Esophagus muscularis mucosa (tissue), 3 donors: ENCODE data around the gene FMN1.

Experiments used
- POLR2A ChIP-seq: fragments of 450-650 bp; IDR thresholded peaks from one replicate; pipeline ENCODE4 v1.6.1; 2017; ENCODE audit warnings: antibody characterized with exemption, moderate library complexity, mild to moderate bottlenecking, low read depth
- POLR2AphosphoS5 ChIP-seq, 2 donors: sonication (generic); formaldehyde crosslinking; IDR thresholded peaks; one replicate each; pipeline ENCODE4 v1.6.1; 2017; ENCODE audit warnings: antibody characterized with exemption in 2 of 2
- TF ChIP-seq, protein P1 (sequence below), 3 experiments: fragments of 200-600 bp in 2 of 3; fragments of 450-650 bp in 1 of 3; sonication (generic) in 2 of 3; IDR thresholded peaks; one replicate each; pipeline ENCODE4 v1.5.1; 2017 to 2019; ENCODE audit warnings: antibody characterized with exemption in 3 of 3, mild to moderate bottlenecking in 2 of 3, moderate library complexity in 1 of 3

DNA sequence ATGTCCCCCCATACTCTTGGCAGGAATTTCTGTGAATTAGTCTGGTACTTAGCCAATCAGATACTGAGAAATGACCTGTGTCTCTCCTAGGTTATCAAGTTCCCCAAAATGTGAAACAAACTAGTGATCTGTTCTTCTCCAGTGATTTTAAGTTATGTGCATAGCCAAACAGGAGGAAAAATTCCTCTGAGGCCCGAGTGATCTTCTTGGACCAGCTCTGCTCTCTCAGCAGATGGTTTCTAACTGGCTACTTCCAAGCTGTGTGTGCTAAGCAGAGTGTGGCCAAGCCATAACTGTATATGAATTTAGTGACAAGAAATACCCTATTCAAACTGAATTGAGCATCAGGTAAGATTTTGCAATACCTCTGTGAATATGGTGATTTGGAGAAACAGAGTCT, 387.2 kb downstream of the FMN1 start:
- TF ChIP-seq, protein P1, sequence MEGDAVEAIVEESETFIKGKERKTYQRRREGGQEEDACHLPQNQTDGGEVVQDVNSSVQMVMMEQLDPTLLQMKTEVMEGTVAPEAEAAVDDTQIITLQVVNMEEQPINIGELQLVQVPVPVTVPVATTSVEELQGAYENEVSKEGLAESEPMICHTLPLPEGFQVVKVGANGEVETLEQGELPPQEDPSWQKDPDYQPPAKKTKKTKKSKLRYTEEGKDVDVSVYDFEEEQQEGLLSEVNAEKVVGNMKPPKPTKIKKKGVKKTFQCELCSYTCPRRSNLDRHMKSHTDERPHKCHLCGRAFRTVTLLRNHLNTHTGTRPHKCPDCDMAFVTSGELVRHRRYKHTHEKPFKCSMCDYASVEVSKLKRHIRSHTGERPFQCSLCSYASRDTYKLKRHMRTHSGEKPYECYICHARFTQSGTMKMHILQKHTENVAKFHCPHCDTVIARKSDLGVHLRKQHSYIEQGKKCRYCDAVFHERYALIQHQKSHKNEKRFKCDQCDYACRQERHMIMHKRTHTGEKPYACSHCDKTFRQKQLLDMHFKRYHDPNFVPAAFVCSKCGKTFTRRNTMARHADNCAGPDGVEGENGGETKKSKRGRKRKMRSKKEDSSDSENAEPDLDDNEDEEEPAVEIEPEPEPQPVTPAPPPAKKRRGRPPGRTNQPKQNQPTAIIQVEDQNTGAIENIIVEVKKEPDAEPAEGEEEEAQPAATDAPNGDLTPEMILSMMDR (IDR thresholded peaks at IDR 0.05) = no peak
- TF ChIP-seq POLR2AphosphoS5 (IDR thresholded peaks at IDR 0.05) (no peak), POLR2A (no peak)
